NCI-H2171 (cell line): ENCODE results near the gene FAU.
"Not testable (repeated sequence)": the region's sequence is repeated elsewhere in the genome, so short reads cannot be mapped to it uniquely, and the experiment has no call there.

Experiments used
- DNase-seq: peaks from one replicate; lab custom pipeline; 2025; lab: John Stamatoyannopoulos, UW

The FAU gene

GRCh38 chr11:65121865-65122696 lies at the start of gene FAU, which contains the start of gene MRPL49:
TSS of gene FAU (minus strand) at chr11:65122134. CDS start at chr11:65121813, 321 bp downstream.
TSS of gene MRPL49 (plus strand) at chr11:65122321. CDS start at chr11:65122347, 26 bp downstream.
- peak; percentile 97 for DNase-seq

DNA sequence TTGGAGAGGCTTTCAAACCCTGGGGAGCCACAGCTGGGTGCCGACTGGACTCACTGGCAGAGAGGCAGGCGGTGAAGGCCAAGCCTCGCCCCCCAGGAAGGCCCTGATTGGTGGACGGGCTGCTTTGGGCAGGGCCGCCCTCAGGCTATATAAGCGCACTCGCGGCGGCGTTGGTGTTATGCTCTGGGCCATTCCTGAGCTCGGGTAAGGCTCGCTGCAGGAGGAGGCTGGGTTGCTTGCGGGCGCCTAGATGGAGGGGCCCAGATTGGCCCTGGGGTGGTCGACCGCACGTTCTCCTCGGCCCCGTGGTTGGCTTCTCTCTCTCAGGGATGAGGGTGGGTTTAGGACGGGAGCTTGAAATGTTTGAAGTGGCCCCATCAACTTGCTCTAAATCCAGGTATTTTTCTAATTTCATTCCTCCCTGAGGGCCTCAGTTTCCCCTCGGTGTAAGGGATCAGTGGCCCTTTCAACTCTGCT lies 48.2 kb upstream of the FAU start, which contains the start of gene SPDYC:
SPDYC (plus strand) TSS at position 176 of the 477 bp plus-strand sequence. CDS start 1,125 bp downstream, outside the sequence.
- no peak for DNase-seq

DNA sequence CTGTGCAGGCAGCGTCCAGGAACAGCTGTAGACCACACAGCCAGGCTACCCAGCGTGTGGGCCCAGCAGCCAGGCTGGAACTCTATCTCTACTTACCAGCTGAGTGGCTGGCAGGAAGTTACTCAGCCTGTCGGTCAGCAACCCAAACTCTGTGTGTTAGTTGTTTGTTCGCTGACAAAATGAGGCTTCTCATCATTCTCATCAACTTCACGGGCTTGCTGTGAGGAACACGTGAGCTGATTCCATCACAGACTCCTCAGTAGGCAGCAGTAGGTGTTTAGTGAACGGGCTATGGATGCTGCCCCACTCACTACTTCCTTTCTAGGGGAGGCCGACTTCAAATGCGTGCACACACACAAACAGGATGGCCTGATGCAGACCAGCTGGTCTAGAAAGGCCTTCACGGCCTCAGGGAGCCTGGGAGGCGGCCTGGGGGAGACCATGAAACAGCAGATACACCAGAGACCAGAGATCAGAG lies 47.3 kb upstream of the FAU start:
- no peak for DNase-seq

- no peak for DNase-seq
These were observed 45.7 kb upstream of the FAU start for GRCh38 chr11:65167656-65168055.

- no peak for DNase-seq
These were observed 45.0 kb upstream of the FAU start for GRCh38 chr11:65166893-65167292.

DNA sequence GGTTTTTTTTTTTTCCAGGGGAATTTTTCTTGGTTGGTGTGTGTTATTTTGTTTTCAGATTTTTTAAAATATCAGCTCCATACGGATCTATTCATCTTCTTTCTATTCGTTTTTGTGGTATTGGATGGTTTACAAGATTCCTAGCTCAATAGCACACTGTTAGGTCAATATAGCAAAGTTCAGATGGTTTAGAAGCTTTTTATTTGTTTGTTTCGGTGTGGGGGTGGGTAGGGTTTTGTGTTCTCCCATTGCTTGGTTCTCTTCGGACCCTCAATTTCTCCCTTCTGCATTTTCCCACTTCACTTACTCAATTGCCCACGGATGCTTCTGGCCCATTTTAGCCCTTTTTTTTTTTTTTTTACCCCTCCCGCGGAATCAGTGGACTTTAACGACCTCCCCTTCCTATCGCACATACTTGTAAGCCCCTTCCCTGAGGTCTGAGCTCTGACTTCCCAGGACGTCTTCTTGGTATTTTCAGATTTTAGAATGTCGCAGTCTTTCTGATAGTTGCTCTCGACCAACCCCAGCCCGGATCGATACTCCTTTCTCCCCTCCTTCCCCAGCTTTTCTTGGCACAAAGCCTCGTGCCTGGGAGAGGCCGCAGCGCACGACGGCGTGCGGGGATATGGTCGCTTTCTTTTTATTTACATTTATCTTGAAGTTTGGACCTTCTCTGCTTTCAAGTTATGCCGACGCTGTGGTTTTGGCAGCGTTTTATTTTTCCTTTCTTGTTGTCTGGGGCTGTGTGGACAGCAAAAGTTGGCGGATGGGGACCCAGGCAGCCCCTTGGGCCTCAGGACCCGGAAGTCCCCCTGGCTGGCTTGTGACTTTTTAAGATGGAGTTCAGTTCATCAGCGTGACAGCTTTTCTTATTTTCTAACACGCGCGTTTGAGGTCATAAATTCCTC lies 43.7 kb upstream of the FAU start:
- no peak for DNase-seq

DNA sequence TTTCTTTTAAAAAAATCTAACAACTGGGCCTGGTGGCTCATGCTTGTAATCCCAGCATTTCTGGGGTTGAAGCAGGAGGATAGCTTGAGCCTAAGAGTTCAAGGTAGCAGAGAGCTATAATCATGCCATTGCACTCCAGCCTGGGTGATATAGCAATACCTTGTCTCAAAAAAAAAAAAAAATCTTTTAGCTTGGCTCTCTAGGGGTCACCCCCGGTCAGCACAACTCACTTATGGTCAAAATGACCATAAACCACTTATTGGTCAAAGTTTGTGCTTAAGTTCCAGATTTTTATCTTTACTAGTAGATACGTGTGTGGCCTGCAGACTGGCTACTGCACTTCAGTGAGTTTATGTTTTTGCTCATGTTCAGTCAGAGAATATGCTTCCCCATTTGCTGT lies 41.8 kb upstream of the FAU start:
- DNase-seq, result no peak

DNA sequence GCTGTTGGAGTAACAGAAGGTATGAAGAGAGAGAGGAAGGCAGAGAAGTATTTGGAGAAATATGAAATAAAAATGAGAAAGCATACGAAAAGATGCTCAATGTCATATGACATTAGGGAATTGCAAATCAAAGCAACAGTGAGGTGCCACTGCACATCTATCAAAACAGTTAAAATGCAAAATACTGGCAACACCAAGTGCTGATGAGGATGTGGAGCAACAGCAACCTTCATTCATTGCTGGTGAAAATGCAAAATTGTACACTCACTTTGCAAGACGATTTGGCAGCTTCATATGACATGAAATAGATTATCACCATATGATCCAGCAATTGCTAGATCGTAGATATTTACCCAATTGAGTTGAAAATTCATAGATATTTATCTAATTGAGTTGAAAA lies 38.7 kb upstream of the FAU start:
- DNase-seq, result no peak

DNA sequence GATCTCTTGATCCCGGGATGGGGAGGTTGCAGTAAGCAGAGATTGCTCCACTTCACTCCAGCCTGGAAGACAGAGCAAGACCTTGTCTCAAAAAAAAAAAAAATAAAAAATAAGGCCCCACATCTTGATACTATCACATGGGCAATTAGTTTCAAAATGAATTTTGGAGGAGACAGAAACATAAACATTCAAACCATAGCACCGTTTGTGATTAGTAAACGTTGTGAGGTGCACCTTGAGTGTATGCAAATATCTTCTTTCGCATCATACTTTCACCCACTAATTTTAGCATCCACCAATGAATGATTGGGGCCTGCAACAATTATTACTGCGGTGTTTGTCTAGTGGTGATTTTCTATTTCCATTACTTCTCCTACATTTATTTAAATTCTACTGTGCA lies 37.1 kb upstream of the FAU start:
- DNase-seq, result no peak

DNA sequence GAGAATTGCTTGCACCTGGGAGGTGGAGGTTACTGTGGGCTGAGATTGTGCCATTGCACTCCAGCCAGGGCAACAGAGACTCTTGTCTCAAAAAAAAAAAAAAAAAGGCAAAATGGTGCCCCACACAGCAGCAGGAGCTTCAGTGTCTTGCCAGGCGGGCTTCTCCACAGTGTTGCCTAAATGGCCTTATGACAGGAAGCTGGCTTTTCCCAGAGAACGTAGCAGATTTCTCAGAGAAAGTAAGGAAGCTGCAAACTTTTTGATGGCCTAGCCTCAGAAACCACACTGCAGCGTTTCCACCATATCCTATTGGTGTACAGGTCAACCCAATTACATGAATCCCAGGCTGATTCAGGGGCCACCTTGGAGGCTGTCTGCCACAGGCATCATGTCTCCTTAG lies 35.4 kb upstream of the FAU start:
- no peak for DNase-seq

DNA sequence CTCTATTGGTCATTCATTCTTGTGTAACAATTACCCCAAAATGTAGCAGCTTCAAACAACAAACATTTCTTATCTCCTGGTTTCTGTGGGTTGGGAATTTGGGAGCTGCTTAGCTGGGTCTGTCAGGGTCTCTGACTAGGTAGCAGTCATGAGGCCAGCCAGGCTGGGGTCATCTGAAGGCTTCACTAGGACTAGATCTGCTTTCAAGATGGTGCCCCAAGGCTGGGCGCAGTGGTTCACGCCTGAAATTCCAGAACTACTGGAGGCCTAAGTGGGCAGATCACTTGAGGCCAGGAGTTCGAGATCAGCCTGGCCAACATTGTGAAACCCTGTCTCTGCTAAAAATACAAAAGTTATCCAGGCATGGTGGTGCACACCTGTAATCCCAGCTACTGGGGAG lies 35.0 kb upstream of the FAU start:
- no peak for DNase-seq

DNA sequence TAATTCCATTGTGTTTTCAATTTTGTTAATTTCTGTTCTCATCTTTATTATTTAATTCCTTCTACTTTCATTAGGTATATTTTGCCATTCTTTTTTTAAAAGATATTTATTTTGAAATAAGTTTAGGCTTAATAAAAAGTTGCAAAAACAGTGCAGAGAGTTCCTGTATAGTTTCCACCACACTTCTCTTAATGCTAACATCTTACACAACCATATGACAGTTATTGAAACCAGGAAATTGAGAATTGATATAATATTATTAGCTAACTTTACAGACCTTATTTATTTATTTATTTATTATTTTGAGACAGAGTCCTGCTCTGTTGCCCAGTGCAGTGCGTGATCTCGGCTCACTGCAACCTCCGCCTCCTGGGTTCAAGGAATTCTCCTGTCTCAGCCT lies 34.3 kb upstream of the FAU start:
- no peak for DNase-seq

- no peak for DNase-seq
These were observed 30.2 kb upstream of the FAU start for GRCh38 chr11:65152122-65152521.

GRCh38 chr11:65151331-65151899 lies 29.5 kb upstream of the FAU start:
- no peak for DNase-seq

- DNase-seq, result peak; percentile 70
These were observed 28.8 kb upstream of the FAU start for GRCh38 chr11:65150509-65151299.

GRCh38 chr11:65150131-65150508 lies 28.2 kb upstream of the FAU start:
- DNase-seq, result not testable (repeated sequence)

- DNase-seq, result peak; percentile 20
These were observed 26.7 kb upstream of the FAU start for GRCh38 chr11:65148657-65149056.

- DNase-seq, result no peak
These were observed 25.6 kb upstream of the FAU start for GRCh38 chr11:65147352-65148075.

- DNase-seq, result no peak
These were observed 20.1 kb upstream of the FAU start for GRCh38 chr11:65141896-65142494.

DNA sequence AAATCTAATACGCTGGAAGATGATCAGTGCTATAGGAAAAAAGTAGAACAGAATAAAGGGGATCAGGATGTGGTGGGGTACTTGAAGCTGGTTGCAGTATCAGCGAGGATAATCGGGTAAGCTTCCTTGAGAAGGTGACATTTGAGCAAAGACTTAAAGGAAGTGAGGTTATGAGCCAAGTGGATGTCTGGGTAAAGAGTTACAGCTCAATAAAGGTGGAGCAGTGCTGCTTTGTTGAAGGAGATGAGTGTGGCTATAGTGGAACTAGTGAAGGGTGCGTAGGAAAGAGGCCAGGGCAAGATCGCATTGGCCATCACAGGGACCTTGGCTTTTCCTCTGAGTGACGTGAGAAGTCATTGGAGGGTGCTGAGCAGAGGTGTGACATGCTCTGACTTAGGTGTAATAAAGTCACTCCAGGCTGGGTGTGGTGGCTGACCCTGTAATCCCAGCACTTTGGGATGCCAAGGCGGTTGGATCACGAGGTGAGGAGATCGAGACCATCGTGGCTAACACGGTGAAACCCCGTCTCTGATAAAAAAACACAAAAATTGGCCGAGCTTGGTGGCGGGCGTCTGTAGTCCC lies 14.7 kb upstream of the FAU start:
- DNase-seq, result no peak
